Lung microvascular endothelial cell (primary cell): ENCODE results near the gene VIM. TPM values are rescaled to one million over a fixed set of nuclear protein-coding genes. Genes with fewer than 3 reads are reported as not detected.
"Not testable (repeated sequence)": the region's sequence is repeated elsewhere in the genome, so short reads cannot be mapped to it uniquely, and the experiment has no call there.

ENCODE experiments used
- DNase-seq, 2 donors: peaks; one replicate each; pipeline versions ENCODE4 v3.0.0 to v3.0.0-alpha.2; 2010; ENCODE audit warnings: low read depth in 2 of 2
- total RNA-seq: library from RNA; depleted of rRNA; stranded (reverse); fragments of >200 nt; gene quantifications from 2 replicates; pipeline ENCODE4 v1.2.1, GENCODE V29; 2014

Gene VIM
- total RNA-seq, 1 donor from 2014 or later: 2,898 TPM

GRCh38 chr10:17256051-17256450, 28.0 kb downstream of the VIM start:
- no peak for DNase-seq

GRCh38 chr10:17256627-17257026, 28.6 kb downstream of the VIM start:
- no peak for DNase-seq

- DNase-seq: peak; percentile 83 to 86
Observed at GRCh38 chr10:17257466-17258321, 29.7 kb downstream of the VIM start.

GRCh38 chr10:17262502-17262901, 34.5 kb downstream of the VIM start:
- no peak for DNase-seq

- DNase-seq: no peak
Observed at GRCh38 chr10:17263580-17263979, 35.5 kb downstream of the VIM start.

GRCh38 chr10:17265468-17265867, 37.4 kb downstream of the VIM start:
- no peak for DNase-seq

GRCh38 chr10:17266549-17266948, 38.5 kb downstream of the VIM start:
- not testable (repeated sequence) for DNase-seq

GRCh38 chr10:17272648-17273047, 44.6 kb downstream of the VIM start:
- no peak for DNase-seq

GRCh38 chr10:17273403-17273802, 45.4 kb downstream of the VIM start:
- peak in 1 of 2 donors; percentile 21 for DNase-seq

- no peak for DNase-seq
Observed at GRCh38 chr10:17276756-17277424, 48.8 kb downstream of the VIM start.

GRCh38 chr10:17278607-17279240, 50.7 kb downstream of the VIM start:
- no peak for DNase-seq

GRCh38 chr10:17282311-17282710, 54.3 kb downstream of the VIM start:
- DNase-seq: no peak

GRCh38 chr10:17286562-17287550, 58.8 kb downstream of the VIM start:
- DNase-seq: no peak

Other genes with a start within 250 kb of the VIM start
- 3.1 and 4.2 TPM in 2 replicates for gene CUBN, start 98.4 kb upstream of the VIM start, total RNA-seq
- 3.5 and 3.8 TPM in 2 replicates for gene TRDMT1, start 26.6 kb upstream of the VIM start, total RNA-seq
- 0.20 and 0.87 TPM in 2 replicates for gene ST8SIA6, start 226.4 kb downstream of the VIM start, total RNA-seq